Measurements from ENCODE around the gene HORMAD1. TPM values are rescaled to one million over a fixed set of nuclear protein-coding genes. Genes with fewer than 3 reads are reported as not detected.
"Not testable (repeated sequence)": the region's sequence is repeated elsewhere in the genome, so short reads cannot be mapped to it uniquely, and the experiment has no call there.

Gene HORMAD1
- total and polyA plus RNA-seq, 4 donors, result 0.06 to 0.92 (median 0.35) TPM

- Histone ChIP-seq H3K4me1 (ENCODE audit: control insufficient read depth in 4 of 4, insufficient read depth in 4 of 4, low read length in 3 of 4) (peaks cover 0 to 1% (median 0%) of the 10 kb centered on the region in 4 donors), H3K27me3 (ENCODE audit: control insufficient read depth in 4 of 4, insufficient read depth in 4 of 4, low read length in 3 of 4) (no peaks in the 10 kb centered on the region), H3K4me3 (ENCODE audit: low read depth in 1 of 3, low read length in 3 of 3) (no peak overlapping the region), H3K27ac (ENCODE audit: low read depth in 1 of 2, low read length in 2 of 2) (no peak overlapping the region), H3K9ac (ENCODE audit: low read depth in 1 of 2, low read length in 2 of 2) (no peak overlapping the region), H3K9me3 (ENCODE audit: control insufficient read depth in 4 of 4, low read length in 3 of 4) (no peaks in the 10 kb centered on the region), H3K36me3 (ENCODE audit: control insufficient read depth in 4 of 4, insufficient read depth in 3 of 4, low read depth in 1 of 4, low read length in 3 of 4) (peaks cover 0 to 14% (median 7%) of the 10 kb centered on the region in 4 donors)
- WGBS, result 97% methylated on average over 4 of the region's 4 CpGs
- DNase-seq (ENCODE audit: low spot score), result no peak
- TF ChIP-seq FOXA2 (IDR thresholded peaks at IDR 0.05) (no peak), CTCF (IDR thresholded peaks at IDR 0.05; ENCODE audit: low read depth, low read length, missing input control) (no peak), ATF3 (IDR thresholded peaks at IDR 0.05) (no peak), YY1 (IDR thresholded peaks at IDR 0.05) (no peak), FOXA1 (IDR thresholded peaks at IDR 0.05) (no peak), HNF4A (conservative IDR thresholded peaks at IDR 0.05) (no peak), NR2F2 (IDR thresholded peaks at IDR 0.05) (no peak), RXRA (IDR thresholded peaks at IDR 0.05) (no peak), MAX (IDR thresholded peaks at IDR 0.05) (no peak), SP1 (IDR thresholded peaks at IDR 0.05) (no peak), RAD21 (IDR thresholded peaks at IDR 0.05) (no peak), EGR1 (IDR thresholded peaks at IDR 0.05; ENCODE audit: low read depth in 2 of 2) (no peak), HNF4G (IDR thresholded peaks at IDR 0.05) (no peak), REST (IDR thresholded peaks at IDR 0.05) (no peak), JUND (IDR thresholded peaks at IDR 0.05) (no peak)
- TF ChIP-seq, protein P1, sequence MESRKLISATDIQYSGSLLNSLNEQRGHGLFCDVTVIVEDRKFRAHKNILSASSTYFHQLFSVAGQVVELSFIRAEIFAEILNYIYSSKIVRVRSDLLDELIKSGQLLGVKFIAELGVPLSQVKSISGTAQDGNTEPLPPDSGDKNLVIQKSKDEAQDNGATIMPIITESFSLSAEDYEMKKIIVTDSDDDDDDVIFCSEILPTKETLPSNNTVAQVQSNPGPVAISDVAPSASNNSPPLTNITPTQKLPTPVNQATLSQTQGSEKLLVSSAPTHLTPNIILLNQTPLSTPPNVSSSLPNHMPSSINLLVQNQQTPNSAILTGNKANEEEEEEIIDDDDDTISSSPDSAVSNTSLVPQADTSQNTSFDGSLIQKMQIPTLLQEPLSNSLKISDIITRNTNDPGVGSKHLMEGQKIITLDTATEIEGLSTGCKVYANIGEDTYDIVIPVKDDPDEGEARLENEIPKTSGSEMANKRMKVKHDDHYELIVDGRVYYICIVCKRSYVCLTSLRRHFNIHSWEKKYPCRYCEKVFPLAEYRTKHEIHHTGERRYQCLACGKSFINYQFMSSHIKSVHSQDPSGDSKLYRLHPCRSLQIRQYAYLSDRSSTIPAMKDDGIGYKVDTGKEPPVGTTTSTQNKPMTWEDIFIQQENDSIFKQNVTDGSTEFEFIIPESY (IDR thresholded peaks at IDR 0.05), result no peak
These were observed 60.1 kb downstream of the HORMAD1 start for GRCh38 chr1:150660584-150660983.

DNA sequence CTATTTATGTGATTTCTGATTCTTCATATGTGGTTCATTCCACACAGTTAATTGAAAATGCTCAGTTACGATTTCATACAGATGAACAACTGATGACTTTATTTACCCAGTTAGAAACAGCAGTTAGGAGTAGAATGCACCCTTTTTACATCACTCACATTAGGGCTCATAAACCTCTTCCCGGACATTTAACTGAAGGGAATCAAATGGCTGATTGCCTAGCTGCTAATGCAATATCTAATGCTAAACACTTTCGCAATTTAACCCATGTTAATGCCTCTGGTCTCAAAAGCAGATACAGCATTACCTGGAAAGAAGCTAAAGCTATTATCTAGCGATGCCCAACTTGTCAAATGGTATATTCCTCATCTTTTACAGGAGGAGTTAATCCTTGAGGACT lies 63.6 kb downstream of the HORMAD1 start:
- TF ChIP-seq RXRA (IDR thresholded peaks at IDR 0.05), result peak in 1 of 2 donors; percentile 41
- TF ChIP-seq YY1 (IDR thresholded peaks at IDR 0.05), result peak; percentile 81
- TF ChIP-seq HNF4A (conservative IDR thresholded peaks at IDR 0.05), result peak in 1 of 2 donors; percentile 28
- H3K27me3 ChIP-seq (ENCODE audit: control insufficient read depth in 4 of 4, insufficient read depth in 4 of 4, low read length in 3 of 4); H3K27ac ChIP-seq (ENCODE audit: low read depth in 1 of 2, low read length in 2 of 2); DNase-seq (ENCODE audit: low spot score); H3K4me3 ChIP-seq (ENCODE audit: low read depth in 1 of 3, low read length in 3 of 3); H3K4me1 ChIP-seq (ENCODE audit: control insufficient read depth in 4 of 4, insufficient read depth in 4 of 4, low read length in 3 of 4); H3K9ac ChIP-seq (ENCODE audit: low read depth in 1 of 2, low read length in 2 of 2); H3K9me3 ChIP-seq (ENCODE audit: control insufficient read depth in 4 of 4, low read length in 3 of 4): not testable (repeated sequence)
- H3K36me3 ChIP-seq (ENCODE audit: control insufficient read depth in 4 of 4, insufficient read depth in 3 of 4, low read depth in 1 of 4, low read length in 3 of 4), result peaks cover 0 to 14% (median 7%) of the 10 kb centered on the region in 4 donors
- WGBS, result 62% methylated on average over 4 of the region's 4 CpGs

DNA sequence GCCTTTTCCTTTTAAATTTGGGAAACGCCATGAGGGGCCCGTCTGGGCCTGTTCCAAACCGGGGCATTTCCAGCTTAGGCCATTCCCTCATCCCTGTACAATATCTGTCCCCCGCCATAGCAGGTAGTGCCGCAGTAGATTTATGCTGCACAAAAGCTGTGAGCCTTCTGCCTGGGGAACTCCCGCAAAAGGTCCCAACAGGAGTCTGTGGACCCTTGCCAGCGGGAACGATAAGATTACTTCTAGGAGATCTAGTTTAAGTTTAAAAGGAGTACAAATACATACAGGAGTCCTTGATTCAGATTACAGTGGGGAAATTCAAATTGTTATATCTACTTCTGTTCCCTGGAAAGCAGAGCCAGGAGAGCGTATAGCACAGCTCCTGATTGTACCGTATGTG lies 66.1 kb downstream of the HORMAD1 start:
- not testable (repeated sequence) for H3K4me1 ChIP-seq (ENCODE audit: control insufficient read depth in 4 of 4, insufficient read depth in 4 of 4, low read length in 3 of 4); H3K36me3 ChIP-seq (ENCODE audit: control insufficient read depth in 4 of 4, insufficient read depth in 3 of 4, low read depth in 1 of 4, low read length in 3 of 4); DNase-seq (ENCODE audit: low spot score); H3K4me3 ChIP-seq (ENCODE audit: low read depth in 1 of 3, low read length in 3 of 3); H3K27ac ChIP-seq (ENCODE audit: low read depth in 1 of 2, low read length in 2 of 2); H3K9ac ChIP-seq (ENCODE audit: low read depth in 1 of 2, low read length in 2 of 2); H3K27me3 ChIP-seq (ENCODE audit: control insufficient read depth in 4 of 4, insufficient read depth in 4 of 4, low read length in 3 of 4); H3K9me3 ChIP-seq (ENCODE audit: control insufficient read depth in 4 of 4, low read length in 3 of 4)
- WGBS, result 97% methylated on average over 10 of the region's 10 CpGs

Measured in liver (tissue), 9 donors.